Measurements from ENCODE around the gene MVD. TPM values are rescaled to one million over a fixed set of nuclear protein-coding genes. Genes with fewer than 3 reads are reported as not detected.

The MVD gene
- total and polyA plus RNA-seq, 2 experiments from 2014 or later, result 95.3 to 149 TPM

DNA sequence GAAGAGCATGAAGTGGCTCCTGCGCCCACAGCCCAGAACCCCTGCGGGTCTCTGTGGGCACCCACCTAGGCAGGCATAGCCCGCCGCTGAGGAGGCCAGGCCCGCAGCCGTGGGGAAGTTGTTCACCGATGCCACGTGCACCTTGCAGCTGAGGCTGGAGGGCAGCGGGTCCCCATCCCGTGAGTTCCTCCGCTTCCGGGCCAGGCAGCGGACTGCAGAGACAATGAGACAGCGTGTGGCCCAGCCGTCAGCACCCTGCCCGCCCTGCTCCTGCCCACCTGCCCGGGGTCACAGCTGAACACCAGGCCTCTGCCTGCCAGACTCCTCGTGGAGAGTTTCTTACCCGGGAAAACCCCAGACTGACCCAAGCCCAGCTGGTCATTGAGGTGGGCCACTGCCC is 5.5 kb downstream of the MVD start (continued):
- TF ChIP-seq, protein P1, sequence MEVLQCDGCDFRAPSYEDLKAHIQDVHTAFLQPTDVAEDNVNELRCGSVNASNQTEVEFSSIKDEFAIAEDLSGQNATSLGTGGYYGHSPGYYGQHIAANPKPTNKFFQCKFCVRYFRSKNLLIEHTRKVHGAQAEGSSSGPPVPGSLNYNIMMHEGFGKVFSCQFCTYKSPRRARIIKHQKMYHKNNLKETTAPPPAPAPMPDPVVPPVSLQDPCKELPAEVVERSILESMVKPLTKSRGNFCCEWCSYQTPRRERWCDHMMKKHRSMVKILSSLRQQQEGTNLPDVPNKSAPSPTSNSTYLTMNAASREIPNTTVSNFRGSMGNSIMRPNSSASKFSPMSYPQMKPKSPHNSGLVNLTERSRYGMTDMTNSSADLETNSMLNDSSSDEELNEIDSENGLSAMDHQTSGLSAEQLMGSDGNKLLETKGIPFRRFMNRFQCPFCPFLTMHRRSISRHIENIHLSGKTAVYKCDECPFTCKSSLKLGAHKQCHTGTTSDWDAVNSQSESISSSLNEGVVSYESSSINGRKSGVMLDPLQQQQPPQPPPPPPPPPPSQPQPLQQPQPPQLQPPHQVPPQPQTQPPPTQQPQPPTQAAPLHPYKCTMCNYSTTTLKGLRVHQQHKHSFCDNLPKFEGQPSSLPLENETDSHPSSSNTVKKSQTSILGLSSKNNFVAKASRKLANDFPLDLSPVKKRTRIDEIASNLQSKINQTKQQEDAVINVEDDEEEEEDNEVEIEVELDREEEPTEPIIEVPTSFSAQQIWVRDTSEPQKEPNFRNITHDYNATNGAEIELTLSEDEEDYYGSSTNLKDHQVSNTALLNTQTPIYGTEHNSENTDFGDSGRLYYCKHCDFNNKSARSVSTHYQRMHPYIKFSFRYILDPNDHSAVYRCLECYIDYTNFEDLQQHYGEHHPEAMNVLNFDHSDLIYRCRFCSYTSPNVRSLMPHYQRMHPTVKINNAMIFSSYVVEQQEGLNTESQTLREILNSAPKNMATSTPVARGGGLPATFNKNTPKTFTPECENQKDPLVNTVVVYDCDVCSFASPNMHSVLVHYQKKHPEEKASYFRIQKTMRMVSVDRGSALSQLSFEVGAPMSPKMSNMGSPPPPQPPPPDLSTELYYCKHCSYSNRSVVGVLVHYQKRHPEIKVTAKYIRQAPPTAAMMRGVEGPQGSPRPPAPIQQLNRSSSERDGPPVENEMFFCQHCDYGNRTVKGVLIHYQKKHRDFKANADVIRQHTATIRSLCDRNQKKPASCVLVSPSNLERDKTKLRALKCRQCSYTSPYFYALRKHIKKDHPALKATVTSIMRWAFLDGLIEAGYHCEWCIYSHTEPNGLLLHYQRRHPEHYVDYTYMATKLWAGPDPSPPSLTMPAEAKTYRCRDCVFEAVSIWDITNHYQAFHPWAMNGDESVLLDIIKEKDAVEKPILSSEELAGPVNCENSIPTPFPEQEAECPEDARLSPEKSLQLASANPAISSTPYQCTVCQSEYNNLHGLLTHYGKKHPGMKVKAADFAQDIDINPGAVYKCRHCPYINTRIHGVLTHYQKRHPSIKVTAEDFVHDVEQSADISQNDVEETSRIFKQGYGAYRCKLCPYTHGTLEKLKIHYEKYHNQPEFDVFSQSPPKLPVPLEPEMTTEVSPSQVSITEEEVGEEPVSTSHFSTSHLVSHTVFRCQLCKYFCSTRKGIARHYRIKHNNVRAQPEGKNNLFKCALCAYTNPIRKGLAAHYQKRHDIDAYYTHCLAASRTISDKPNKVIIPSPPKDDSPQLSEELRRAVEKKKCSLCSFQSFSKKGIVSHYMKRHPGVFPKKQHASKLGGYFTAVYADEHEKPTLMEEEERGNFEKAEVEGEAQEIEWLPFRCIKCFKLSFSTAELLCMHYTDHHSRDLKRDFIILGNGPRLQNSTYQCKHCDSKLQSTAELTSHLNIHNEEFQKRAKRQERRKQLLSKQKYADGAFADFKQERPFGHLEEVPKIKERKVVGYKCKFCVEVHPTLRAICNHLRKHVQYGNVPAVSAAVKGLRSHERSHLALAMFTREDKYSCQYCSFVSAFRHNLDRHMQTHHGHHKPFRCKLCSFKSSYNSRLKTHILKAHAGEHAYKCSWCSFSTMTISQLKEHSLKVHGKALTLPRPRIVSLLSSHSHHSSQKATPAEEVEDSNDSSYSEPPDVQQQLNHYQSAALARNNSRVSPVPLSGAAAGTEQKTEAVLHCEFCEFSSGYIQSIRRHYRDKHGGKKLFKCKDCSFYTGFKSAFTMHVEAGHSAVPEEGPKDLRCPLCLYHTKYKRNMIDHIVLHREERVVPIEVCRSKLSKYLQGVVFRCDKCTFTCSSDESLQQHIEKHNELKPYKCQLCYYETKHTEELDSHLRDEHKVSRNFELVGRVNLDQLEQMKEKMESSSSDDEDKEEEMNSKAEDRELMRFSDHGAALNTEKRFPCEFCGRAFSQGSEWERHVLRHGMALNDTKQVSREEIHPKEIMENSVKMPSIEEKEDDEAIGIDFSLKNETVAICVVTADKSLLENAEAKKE (CRISPR knock-in tag; IDR thresholded peaks at IDR 0.05), result no peak
- no peak for TF ChIP-seq ZNF331 (CRISPR knock-in tag; IDR thresholded peaks at IDR 0.05; ENCODE audit: low read depth)

DNA sequence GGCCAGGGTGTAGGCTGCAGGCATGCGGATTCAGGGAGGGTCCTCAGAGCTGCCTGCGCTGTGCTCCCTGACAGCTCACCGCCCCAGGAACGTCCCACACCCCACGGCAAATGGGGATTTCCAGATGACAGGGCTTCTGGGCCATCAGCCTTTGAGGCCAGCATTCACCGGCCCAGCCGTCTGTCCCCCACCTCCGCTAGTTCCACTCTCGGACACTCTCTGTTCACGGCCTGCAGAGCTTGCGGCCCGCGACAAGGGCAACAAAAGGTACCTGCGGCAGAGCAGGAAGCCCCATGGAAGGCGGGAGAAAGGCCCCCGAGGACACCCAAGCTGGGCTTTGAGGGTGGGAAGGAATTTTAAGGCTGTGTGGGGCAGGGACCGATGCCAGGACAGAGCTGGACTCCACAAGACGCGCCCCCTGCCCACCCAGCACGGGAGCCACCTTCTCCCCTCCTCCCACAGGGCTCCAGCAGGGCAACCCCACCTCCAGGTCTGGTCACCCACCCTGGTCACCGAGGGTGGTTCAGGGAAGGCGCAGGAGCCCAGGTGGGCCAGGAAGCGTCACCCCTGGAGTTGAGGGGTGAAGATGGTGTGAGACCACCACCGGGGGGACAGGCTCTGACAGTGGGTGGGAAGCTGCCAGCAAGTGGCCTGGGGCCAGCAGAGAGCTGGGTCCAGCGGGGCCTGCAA is 6.5 kb downstream of the MVD start:
- Histone ChIP-seq H4K20me1 (replicated peaks; ENCODE audit: insufficient read depth) (peaks cover 29% of the 10 kb centered on the region; the same call in 1 of the 2 replicates), H3K9me2 (ENCODE audit: insufficient read depth) (no peaks in the 10 kb centered on the region), H3K4me1 (ENCODE audit: insufficient read depth) (peaks cover 10% of the 10 kb centered on the region), H3K4me2 (no peak overlapping the region), H3K79me2 (replicated peaks; ENCODE audit: insufficient read depth) (peaks cover 34% of the 10 kb centered on the region), H2AFZ (no peak overlapping the region), H3K27ac (ENCODE audit: low read depth) (no peak overlapping the region), H3K36me3 (ENCODE audit: insufficient read depth) (peaks cover 7% of the 10 kb centered on the region), H3F3A (replicated peaks; ENCODE audit: low read depth) (0 out of 2 replicates have a peak, but pooled peaks cover 9% of the 10 kb centered on the region), H3K4me3 (no peak overlapping the region), H3K27me3 (ENCODE audit: insufficient read depth) (no peaks in the 10 kb centered on the region)
- Mint-ChIP-seq H3K36me3 (ENCODE audit: low read depth) (peaks cover 18% of the 10 kb centered on the region), H3K27me3 (ENCODE audit: insufficient read depth, low read depth, poor library complexity) (no peaks in the 10 kb centered on the region), H3K4me1 (peaks cover 5% of the 10 kb centered on the region; the same call in 2 of the 3 replicates), H3K4me3 (no peak overlapping the region), H3K27ac (no peak overlapping the region), H3K9me3 (no peaks in the 10 kb centered on the region)
- no peak for DNase-seq (ENCODE audit: low spot score)
- ATAC-seq, result no peak
- no peak for TF ChIP-seq EZH2 (IDR thresholded peaks at IDR 0.05; ENCODE audit: low read depth, unreplicated experiment)

All from GM23338 (cell line).